Activated CD4-positive, alpha-beta T cell treated with anti-CD3 and anti-CD28 coated beads, Interleukin-2, amount 50 U/mL, for 16 hours (primary cell): Measurements from ENCODE around the gene SLC35B4.
"Not testable (repeated sequence)": the region's sequence is repeated elsewhere in the genome, so short reads cannot be mapped to it uniquely, and the experiment has no call there.

ENCODE experiments used
- DNase-seq: peaks from one replicate; pipeline ENCODE4 v3.0.0-alpha.2; 2020

The SLC35B4 gene

DNA sequence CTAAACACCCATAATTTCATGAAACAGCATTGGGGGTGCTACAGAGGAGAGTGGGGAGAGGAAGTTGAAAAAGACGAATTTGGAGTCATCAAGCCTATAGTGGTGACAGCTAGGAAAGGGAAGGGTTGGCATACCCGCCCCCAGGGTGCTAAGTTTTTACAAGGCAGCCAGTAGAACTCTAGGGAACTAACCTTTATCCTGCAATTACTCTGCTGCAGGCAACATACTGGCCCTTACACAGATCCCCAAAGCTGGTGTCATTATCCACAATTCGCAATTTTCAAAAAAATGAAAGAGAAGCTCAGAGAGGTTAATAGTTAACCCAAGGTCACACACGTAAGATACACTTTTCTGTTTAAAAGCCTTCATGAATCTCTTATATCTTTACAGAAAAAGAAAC is 14.2 kb upstream of the SLC35B4 start:
- DNase-seq = no peak

GRCh38 chr7:134329614-134330346 is 13.1 kb upstream of the SLC35B4 start:
- DNase-seq = no peak

DNA sequence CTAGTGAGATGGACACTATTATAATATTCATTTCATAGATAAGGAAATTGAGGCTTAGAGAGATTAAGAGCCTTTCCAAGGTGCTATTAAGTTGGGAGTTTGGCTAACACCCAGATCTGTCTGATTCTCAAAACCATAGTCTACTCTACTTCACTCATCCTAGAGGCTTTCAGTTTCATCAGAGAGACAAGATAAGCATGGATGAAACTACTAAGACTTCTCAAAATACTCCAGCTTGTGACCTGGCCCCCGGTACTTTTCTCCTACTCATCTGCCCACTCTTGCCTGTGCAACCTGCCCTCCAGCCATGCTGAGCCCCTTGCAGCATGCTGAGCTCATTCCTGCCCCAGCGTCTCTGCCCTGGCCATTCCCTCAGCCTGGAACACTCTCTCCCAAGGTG is 12.2 kb upstream of the SLC35B4 start:
- DNase-seq = no peak

- peak; percentile 52 for DNase-seq
These were observed 11.2 kb upstream of the SLC35B4 start for GRCh38 chr7:134327896-134328295.

DNA sequence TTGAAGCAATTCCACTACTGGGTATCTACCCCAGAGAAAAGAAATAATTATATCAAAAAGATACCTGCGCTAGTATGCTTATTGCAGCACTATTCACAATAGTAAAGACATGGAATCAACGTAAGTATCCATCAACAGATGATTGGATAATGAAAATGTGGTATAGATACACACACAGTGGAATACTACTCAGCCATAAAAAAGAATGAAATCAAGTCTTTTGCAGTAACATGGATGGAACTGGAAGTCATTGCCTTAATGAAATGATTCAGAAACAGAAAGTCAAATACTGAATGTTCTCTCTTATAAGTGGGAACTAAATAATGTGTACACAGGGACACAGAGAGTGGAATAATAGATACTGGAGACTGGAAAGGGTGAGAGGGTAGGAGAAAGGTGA is 7.4 kb upstream of the SLC35B4 start:
- DNase-seq = no peak

GRCh38 chr7:134320201-134320600 is 3.5 kb upstream of the SLC35B4 start:
- no peak for DNase-seq

DNA sequence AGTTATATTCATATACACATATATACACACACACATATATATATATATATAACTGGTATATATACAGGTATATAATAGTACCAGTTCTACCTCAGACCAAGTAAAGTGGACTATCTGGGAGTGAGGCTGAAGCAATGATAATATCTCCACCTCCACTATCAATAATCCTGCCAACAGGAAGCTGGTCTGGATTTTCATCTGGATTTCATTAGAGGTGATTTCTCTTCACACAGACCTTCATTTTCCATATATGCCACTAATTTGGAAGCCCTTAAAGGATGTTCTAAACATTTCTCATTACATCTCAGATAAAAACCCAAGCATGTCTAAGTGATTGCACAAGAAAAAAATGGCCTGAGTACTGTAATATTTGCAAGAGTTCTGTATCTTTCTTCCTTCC is 1.7 kb upstream of the SLC35B4 start:
- DNase-seq = no peak

DNA sequence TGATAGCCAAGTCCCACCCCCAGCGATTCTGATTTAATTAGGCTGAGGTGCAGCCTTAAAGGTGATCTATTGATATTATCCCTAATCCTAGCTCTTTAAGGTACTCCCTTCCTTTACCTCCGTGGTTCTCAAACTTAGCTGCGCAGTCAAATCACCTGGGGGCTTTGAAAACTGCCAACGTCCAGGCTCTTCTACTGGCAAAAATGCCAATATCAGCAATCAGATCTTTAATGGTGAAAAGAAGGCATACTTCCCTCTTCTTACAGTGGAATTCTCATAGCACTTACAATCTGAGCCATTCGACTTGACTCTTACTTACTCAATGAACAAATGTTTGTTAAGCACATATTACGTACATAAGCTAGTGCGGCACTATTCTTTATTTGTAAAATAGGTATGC is 704 bp upstream of the SLC35B4 start:
- no peak for DNase-seq

DNA sequence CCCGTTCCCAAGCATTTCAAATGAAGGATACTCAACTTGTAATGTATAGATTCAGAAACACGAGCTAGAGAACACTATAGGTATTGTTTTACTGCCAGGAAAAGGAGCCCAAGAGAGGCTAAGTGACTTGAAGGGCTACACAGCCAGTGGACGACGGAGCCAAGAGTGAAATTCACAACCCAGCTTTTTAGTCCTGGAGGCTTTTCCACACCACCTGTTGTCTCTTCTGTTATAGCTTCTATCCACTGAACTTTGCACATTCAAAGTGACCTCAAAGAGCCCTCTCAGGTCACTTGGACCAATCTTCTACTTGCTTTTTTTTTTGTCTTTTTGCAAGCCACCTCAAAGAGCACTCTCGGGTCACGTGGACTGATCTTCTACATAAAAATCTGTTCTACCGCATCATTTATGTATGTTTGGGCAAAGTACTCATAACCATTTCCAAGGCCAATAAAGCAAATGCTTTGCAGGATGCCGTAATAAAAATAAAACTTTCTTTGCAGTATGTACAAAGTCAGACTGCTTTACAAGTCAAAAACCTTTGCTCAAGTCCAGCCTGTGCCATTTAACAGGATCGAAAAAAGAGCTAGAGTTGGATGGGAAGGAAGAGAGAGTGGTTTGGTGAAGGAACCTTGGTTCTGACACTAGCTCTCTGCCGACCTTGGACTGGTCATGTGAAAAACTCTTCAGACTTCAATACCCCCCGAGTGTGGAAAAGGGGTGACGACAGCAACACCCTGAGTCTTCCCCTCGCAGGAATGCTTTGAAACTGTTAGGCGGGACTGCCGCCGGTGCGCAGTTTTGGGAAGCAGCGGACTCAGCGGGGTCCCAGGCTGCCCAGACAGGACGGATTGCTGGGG is 821 bp downstream of the SLC35B4 start:
- peak; percentile 4 for DNase-seq

- DNase-seq = no peak
These were observed 3.2 kb downstream of the SLC35B4 start for GRCh38 chr7:134313543-134313942.

GRCh38 chr7:134312717-134313116 is 4.0 kb downstream of the SLC35B4 start:
- no peak for DNase-seq

- no peak for DNase-seq
These were observed 4.9 kb downstream of the SLC35B4 start for GRCh38 chr7:134311807-134312206.

GRCh38 chr7:134308548-134308947 is 8.2 kb downstream of the SLC35B4 start:
- no peak for DNase-seq

DNA sequence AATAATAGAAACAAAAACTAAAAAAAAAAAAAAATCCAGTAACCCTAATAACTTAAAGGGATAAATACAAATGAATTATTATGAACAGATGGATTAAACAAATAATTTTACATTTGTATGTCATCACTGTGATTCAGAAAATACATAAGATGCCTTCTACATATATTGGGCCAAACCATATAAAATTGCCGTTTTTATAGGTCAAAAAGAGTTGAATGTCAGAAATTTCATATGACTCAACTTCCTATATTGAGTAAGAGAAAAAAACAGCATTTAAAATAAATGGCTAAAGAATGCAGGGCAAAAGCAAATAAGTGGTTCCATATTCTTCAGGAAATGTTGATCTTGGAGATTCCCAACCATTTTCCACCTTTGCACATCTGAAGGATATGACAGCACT is 9.4 kb downstream of the SLC35B4 start:
- DNase-seq = no peak

- DNase-seq = no peak
These were observed 14.6 kb downstream of the SLC35B4 start for GRCh38 chr7:134302120-134302519.

- no peak for DNase-seq
These were observed 15.1 kb downstream of the SLC35B4 start for GRCh38 chr7:134301592-134301991.

GRCh38 chr7:134300988-134301387 is 15.7 kb downstream of the SLC35B4 start:
- DNase-seq = no peak

DNA sequence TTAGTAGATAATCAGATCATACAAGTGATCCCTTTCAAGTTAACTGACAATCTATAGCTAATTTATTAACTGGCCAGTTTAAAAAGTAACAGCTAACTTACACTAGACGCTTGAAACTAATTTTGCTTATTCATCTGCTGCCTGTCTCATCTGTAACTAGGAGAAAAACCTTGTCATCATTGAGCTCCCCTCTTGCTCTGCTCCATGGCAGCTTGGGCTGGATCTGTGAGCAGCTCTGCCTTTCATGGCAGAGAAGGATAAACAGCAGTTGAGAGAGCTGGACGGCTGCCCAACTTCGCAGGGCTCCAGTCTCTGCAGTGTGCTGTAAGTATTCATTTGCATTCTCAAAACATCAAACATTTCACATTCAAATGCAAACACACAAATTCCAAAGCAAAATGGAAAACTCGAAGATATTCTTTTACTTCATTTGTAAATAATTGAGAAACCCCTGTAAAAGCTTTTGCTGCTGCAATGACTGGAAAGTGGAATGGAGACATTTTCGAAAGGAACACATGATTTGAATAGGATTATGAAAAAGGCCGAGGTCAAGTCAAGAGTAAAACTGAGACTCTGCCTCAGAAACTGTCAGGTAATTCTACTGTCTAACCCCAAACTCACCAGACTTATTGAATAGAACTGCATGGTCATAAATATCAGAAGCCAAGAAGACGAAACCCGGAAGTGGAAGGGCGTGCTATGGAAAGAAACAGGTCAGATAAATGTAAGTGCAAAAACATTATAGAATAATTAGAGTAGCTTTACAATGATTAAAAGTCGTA is 17.6 kb downstream of the SLC35B4 start:
- no peak for DNase-seq

DNA sequence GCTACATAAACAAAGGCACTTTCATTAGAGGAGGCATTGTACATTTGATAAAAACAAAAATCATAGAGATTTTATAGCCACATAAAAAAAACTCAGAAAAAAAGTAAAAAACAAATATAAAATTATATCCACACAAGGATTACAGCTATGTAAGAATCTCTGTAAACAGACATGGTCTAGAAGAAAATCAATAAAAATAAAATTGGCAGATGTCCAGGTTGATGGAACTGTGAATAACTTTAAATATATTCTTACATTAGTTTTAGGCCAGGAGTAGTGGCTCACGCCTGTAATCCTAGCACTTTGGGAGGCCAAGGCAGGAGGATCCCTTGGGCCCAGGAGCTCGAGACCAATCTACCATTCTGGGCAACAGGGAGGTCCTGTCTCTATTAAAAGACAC is 19.2 kb downstream of the SLC35B4 start:
- no peak for DNase-seq

DNA sequence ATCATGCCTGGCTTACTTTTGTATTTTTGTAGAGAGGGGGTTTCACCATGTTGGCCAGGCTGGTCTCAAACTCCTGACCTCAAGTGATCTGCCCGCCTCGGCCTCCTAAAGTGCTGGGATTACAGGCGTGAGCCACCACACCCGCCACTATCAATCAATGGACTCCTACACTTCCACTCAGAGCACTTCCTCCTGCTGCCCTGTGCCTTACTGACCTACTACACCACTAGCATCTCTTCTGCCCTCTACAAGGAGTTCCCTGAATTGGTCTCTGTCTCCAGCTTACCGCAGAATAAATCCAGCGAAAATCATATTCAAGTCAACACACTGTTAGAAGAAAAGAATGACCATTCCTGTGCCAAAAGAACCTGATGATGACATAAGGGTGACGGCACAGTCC is 20.7 kb downstream of the SLC35B4 start:
- not testable (repeated sequence) for DNase-seq

- no peak for DNase-seq
These were observed 23.6 kb downstream of the SLC35B4 start for GRCh38 chr7:134293002-134293740.

- no peak for DNase-seq
These were observed 26.4 kb downstream of the SLC35B4 start for GRCh38 chr7:134290286-134290685.

DNA sequence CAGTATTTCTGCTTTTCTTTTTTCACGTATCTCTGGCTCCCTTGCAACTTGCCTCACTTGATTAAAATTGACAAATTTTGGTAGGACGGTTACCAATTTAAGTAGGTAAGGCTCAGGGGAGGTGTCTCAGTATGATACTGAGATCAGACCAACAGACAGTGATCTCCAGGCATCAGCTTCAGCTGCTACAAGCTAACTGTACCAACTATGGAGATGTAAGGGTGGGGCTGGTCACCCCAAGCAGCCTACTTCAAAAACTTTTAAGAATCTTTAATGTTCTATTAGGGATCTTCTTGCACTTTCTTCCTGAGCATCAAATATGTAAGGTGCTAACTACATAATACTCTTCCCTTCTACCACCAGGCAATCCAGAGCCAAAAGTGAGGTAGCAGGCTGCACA is 26.9 kb downstream of the SLC35B4 start:
- no peak for DNase-seq
